ENCODE measurements around the gene PADI6.
"Not testable (repeated sequence)": the region's sequence is repeated elsewhere in the genome, so short reads cannot be mapped to it uniquely, and the experiment has no call there.

Gene PADI6

GRCh38 chr1:17371896-17372295 lies at the start of gene PADI6:
Gene PADI6 (plus strand): TSS chr1:17372196. CDS start chr1:17372246, 50 bp downstream.
- no peak for DNase-seq

- DNase-seq, result no peak
Observed at GRCh38 chr1:17328855-17329254, 43.1 kb upstream of the PADI6 start.

- no peak for DNase-seq
Observed at GRCh38 chr1:17329610-17330009, 42.4 kb upstream of the PADI6 start.

- DNase-seq, result no peak
Observed at GRCh38 chr1:17330856-17331255, 41.1 kb upstream of the PADI6 start.

GRCh38 chr1:17333081-17333480 lies 38.9 kb upstream of the PADI6 start:
- DNase-seq, result no peak

- DNase-seq, result no peak
Observed at GRCh38 chr1:17335821-17336710, 35.9 kb upstream of the PADI6 start.

- no peak for DNase-seq
Observed at GRCh38 chr1:17338706-17339493, 33.1 kb upstream of the PADI6 start.

- no peak for DNase-seq
Observed at GRCh38 chr1:17339521-17339920, 32.5 kb upstream of the PADI6 start.

GRCh38 chr1:17340358-17340757 lies 31.6 kb upstream of the PADI6 start:
- no peak for DNase-seq

GRCh38 chr1:17342014-17342441 lies 30.0 kb upstream of the PADI6 start:
- no peak for DNase-seq

- not testable (repeated sequence) for DNase-seq
Observed at GRCh38 chr1:17345506-17345905, 26.5 kb upstream of the PADI6 start.

- DNase-seq, result no peak
Observed at GRCh38 chr1:17346046-17346789, 25.8 kb upstream of the PADI6 start.

- no peak for DNase-seq
Observed at GRCh38 chr1:17347769-17348592, 24.0 kb upstream of the PADI6 start.

- DNase-seq, result no peak
Observed at GRCh38 chr1:17348593-17349234, 23.3 kb upstream of the PADI6 start.

- no peak for DNase-seq
Observed at GRCh38 chr1:17350083-17350482, 21.9 kb upstream of the PADI6 start.

- DNase-seq, result no peak
Observed at GRCh38 chr1:17350928-17351446, 21.0 kb upstream of the PADI6 start.

- DNase-seq, result no peak
Observed at GRCh38 chr1:17351598-17352324, 20.2 kb upstream of the PADI6 start.

GRCh38 chr1:17352419-17352909 lies 19.5 kb upstream of the PADI6 start:
- no peak for DNase-seq

GRCh38 chr1:17355898-17356297 lies 16.1 kb upstream of the PADI6 start:
- no peak for DNase-seq

GRCh38 chr1:17356387-17357026 lies 15.5 kb upstream of the PADI6 start:
- DNase-seq, result no peak
